HepG2 (cell line): ENCODE data around the gene RPS6KB2. TPM values are rescaled to one million over a fixed set of nuclear protein-coding genes. Genes with fewer than 3 reads are reported as not detected.
A peak's percentile ranks its signal among the peaks of the same experiment; 100 is the strongest.

Experiments used
- CBX1 ChIP-seq: IDR thresholded peaks from one replicate; pipeline ENCODE4 v1.6.1; 2016; ENCODE audit warnings: antibody characterized with exemption, low read depth
- CEBPB ChIP-seq: IDR thresholded peaks from 2 replicates; pipeline ENCODE4 v1.6.1; 2011; ENCODE audit warnings: low read depth, low read length, improper control_type of control experiment, borderline replicate concordance
- DPF2 ChIP-seq: sonication (generic); formaldehyde crosslinking; IDR thresholded peaks from 2 replicates; pipeline ENCODE4 v1.4.0; 2020; ENCODE audit warnings: mild to moderate bottlenecking, low read depth, missing genetic modification reagents, borderline replicate concordance
- ELF3 ChIP-seq: IDR thresholded peaks from 2 replicates; pipeline ENCODE4 v1.6.1; 2016; ENCODE audit warnings: missing genetic modification reagents, missing compliant biosample characterization
- GABPA ChIP-seq, 2 experiments: IDR thresholded peaks; 2 replicates each; pipeline ENCODE4 v1.6.1; 2011 to 2016; ENCODE audit warnings: low read depth in 2 of 2, low read length in 1 of 2, missing biosample characterization in 1 of 2, missing genetic modification characterization in 1 of 2
- HHEX ChIP-seq: IDR thresholded peaks from 2 replicates; pipeline ENCODE4 v1.6.1; 2016; ENCODE audit warnings: control low read depth
- KDM5A ChIP-seq: fragments of 200-600 bp; sonication (generic); IDR thresholded peaks from 2 replicates; pipeline ENCODE4 v1.7.0; 2018; ENCODE audit warnings: antibody characterized with exemption, mild to moderate bottlenecking, low read length, borderline replicate concordance
- NFE2L2 ChIP-seq: fragments of 150-350 bp; IDR thresholded peaks from 2 replicates; pipeline ENCODE4 v1.6.1; 2014; ENCODE audit warnings: low read length
- PTBP1 ChIP-seq: fragments of 200-400 bp; formaldehyde crosslinking; IDR thresholded peaks from 2 replicates; pipeline ENCODE4 v1.6.1; 2018; ENCODE audit warnings: low read length, low read depth; ENCODE audit not compliant: poor library complexity, severe bottlenecking
- RFX1 ChIP-seq: fragments of 450-650 bp; IDR thresholded peaks from 2 replicates; pipeline ENCODE4 v1.6.1; 2017
- SETDB1 ChIP-seq: sonication (generic); formaldehyde crosslinking; IDR thresholded peaks from 2 replicates; pipeline ENCODE4 v1.5.1; 2020; ENCODE audit warnings: missing genetic modification reagents, mild to moderate bottlenecking, borderline replicate concordance
- SMAD3 ChIP-seq: sonication (generic); formaldehyde crosslinking; IDR thresholded peaks from 2 replicates; pipeline ENCODE4 v1.4.0; 2020; ENCODE audit warnings: missing genetic modification reagents
- SMAD9 ChIP-seq: sonication (generic); formaldehyde crosslinking; IDR thresholded peaks from 2 replicates; pipeline ENCODE4 v1.5.1; 2020; ENCODE audit warnings: mild to moderate bottlenecking, missing genetic modification reagents
- SRF ChIP-seq: IDR thresholded peaks from 2 replicates; pipeline ENCODE4 v1.6.1; 2011; ENCODE audit warnings: mild to moderate bottlenecking, low read depth, low read length, moderate library complexity
- TOE1 ChIP-seq: sonication (generic); formaldehyde crosslinking; IDR thresholded peaks from 2 replicates; pipeline ENCODE4 v1.4.0; 2020; ENCODE audit warnings: mild to moderate bottlenecking, missing genetic modification reagents
- ZBTB20 ChIP-seq: sonication (generic); formaldehyde crosslinking; IDR thresholded peaks from 2 replicates; pipeline ENCODE4 v1.8.1; 2023; ENCODE audit warnings: missing genetic modification reagents, low read depth, mild to moderate bottlenecking, borderline replicate concordance
- ZKSCAN5 ChIP-seq: sonication (generic); formaldehyde crosslinking; IDR thresholded peaks from 2 replicates; pipeline ENCODE4 v1.5.1; 2020; ENCODE audit warnings: mild to moderate bottlenecking, missing genetic modification reagents
- ZNF605 ChIP-seq: sonication (generic); formaldehyde crosslinking; IDR thresholded peaks from 2 replicates; pipeline ENCODE4 v1.8.0; 2022; ENCODE audit warnings: mild to moderate bottlenecking, missing genetic modification reagents
- ZNF660 ChIP-seq: sonication (generic); formaldehyde crosslinking; IDR thresholded peaks from 2 replicates; pipeline ENCODE4 v1.5.1; 2020; ENCODE audit warnings: mild to moderate bottlenecking, low read depth, missing genetic modification reagents, borderline replicate concordance
- ZNF772 ChIP-seq: sonication (generic); formaldehyde crosslinking; IDR thresholded peaks from 2 replicates; pipeline ENCODE4 v1.5.0; 2020; ENCODE audit warnings: mild to moderate bottlenecking, missing genetic modification reagents
- ZNF878 ChIP-seq: sonication (generic); formaldehyde crosslinking; IDR thresholded peaks from 2 replicates; pipeline ENCODE4 v1.8.1; 2023; ENCODE audit warnings: mild to moderate bottlenecking, missing genetic modification reagents, moderate library complexity
- polyA plus RNA-seq, 8 experiments: library from polyadenylated mRNA; depleted of rRNA in 3 of 8; stranded (reverse) in 7 of 8; unstranded in 1 of 8; fragments of >200 nt; fragmentation: Illumina TruSeq in 4 of 8; extraction: Trizol in 4 of 8; gene quantifications; 2 replicates each; pipeline versions ENCODE4 v1.2.1 to v1.2.3, GENCODE V29; 2011 to 2016; ENCODE audit warnings: low read depth in 4 of 8, missing spikeins in 1 of 8, mixed read lengths in 1 of 8; ENCODE audit not compliant: insufficient read depth in 1 of 8
- total RNA-seq, 5 experiments: library from RNA; depleted of rRNA; stranded (reverse); fragments of >200 nt; fragmentation: Illumina TruSeq; extraction: Trizol; gene quantifications; 2 replicates each; pipeline ENCODE4 v1.2.3, GENCODE V29; 2016; ENCODE audit warnings: low read depth in 1 of 5
- TF ChIP-seq, protein P1 (sequence below): sonication (generic); formaldehyde crosslinking; conservative IDR thresholded peaks from 2 replicates; pipeline ENCODE4 v1.8.0; 2022; ENCODE audit warnings: missing genetic modification reagents
- TF ChIP-seq, protein P2 (sequence below): sonication (generic); formaldehyde crosslinking; IDR thresholded peaks from 2 replicates; pipeline ENCODE4 v1.4.0; 2020; ENCODE audit warnings: missing genetic modification reagents
- TF ChIP-seq, protein P3 (sequence below): sonication (generic); formaldehyde crosslinking; IDR thresholded peaks from 2 replicates; pipeline ENCODE4 v1.4.0; 2020; ENCODE audit warnings: mild to moderate bottlenecking, missing genetic modification reagents

Gene RPS6KB2
- total and polyA plus RNA-seq, 2 of the 13 experiments (the other 11 are each of a cell fraction or from before 2014, with no cell fraction given): 52.9 to 54.8 TPM

DNA sequence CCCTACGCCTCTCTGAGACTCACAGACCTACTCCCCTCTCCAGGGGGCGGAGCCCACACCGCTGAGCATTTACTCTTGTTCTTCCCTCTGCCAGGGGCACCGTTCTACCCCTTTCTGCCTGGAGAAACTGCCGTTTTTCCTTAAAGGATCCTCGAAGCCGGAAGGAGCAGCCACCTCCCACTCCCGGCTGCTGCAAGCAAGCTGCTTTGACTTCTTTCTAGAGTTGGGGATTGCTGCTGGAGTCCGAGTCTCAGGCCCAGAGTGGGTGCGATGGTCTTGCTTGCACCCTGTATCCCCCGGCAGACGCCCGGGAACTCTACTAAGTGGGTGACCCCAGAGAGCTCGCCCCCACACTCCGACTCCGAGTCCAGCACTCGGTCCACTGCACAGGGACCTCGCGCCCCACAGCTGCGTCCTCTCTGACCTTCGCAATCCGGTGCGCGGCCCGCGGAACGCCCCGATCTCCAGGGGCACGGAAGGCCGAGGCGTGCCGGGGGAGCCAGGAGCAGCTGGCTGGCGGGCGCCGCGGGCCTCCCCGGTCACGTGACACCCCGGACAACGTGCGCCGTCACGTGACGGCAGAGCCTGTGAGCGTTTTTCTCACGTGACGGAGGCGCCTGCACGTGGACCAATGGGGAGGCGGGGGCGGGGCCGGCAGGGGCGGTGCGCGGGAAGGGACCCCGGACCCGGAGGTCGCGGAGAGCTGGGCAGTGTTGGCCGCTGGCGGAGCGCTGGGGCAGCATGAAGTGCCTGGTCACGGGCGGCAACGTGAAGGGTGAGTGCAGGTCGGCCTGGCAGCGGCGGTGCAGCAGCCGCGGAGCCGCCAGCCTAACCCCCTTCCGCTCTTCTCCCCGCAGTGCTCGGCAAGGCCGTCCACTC, 36.8 kb upstream of the RPS6KB2 start, which contains the start of gene RAD9A (continued):
- no peak for TF ChIP-seq HHEX (CRISPR knock-in tag)
- TF ChIP-seq SMAD9 (CRISPR knock-in tag): peak; percentile 89; the same call in 1 of the 2 replicates
- TF ChIP-seq SETDB1 (CRISPR knock-in tag): 0 out of 2 replicates have a peak, but pooled peaks have one; percentile 53
- no peak for TF ChIP-seq SRF
- TF ChIP-seq PTBP1: no peak
- TF ChIP-seq DPF2 (CRISPR knock-in tag): no peak
- TF ChIP-seq, protein P1, sequence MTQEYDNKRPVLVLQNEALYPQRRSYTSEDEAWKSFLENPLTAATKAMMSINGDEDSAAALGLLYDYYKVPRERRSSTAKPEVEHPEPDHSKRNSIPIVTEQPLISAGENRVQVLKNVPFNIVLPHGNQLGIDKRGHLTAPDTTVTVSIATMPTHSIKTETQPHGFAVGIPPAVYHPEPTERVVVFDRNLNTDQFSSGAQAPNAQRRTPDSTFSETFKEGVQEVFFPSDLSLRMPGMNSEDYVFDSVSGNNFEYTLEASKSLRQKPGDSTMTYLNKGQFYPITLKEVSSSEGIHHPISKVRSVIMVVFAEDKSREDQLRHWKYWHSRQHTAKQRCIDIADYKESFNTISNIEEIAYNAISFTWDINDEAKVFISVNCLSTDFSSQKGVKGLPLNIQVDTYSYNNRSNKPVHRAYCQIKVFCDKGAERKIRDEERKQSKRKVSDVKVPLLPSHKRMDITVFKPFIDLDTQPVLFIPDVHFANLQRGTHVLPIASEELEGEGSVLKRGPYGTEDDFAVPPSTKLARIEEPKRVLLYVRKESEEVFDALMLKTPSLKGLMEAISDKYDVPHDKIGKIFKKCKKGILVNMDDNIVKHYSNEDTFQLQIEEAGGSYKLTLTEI (CRISPR knock-in tag): no peak
- TF ChIP-seq, protein P2, sequence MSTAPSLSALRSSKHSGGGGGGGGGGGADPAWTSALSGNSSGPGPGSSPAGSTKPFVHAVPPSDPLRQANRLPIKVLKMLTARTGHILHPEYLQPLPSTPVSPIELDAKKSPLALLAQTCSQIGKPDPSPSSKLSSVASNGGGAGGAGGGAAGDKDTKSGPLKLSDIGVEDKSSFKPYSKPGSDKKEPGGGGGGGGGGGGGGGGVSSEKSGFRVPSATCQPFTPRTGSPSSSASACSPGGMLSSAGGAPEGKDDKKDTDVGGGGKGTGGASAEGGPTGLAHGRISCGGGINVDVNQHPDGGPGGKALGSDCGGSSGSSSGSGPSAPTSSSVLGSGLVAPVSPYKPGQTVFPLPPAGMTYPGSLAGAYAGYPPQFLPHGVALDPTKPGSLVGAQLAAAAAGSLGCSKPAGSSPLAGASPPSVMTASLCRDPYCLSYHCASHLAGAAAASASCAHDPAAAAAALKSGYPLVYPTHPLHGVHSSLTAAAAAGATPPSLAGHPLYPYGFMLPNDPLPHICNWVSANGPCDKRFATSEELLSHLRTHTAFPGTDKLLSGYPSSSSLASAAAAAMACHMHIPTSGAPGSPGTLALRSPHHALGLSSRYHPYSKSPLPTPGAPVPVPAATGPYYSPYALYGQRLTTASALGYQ (CRISPR knock-in tag): no peak
- peak; percentile 92 for TF ChIP-seq ZNF878 (CRISPR knock-in tag)
- TF ChIP-seq ELF3 (CRISPR knock-in tag): peak; percentile 68
- TF ChIP-seq, protein P3, sequence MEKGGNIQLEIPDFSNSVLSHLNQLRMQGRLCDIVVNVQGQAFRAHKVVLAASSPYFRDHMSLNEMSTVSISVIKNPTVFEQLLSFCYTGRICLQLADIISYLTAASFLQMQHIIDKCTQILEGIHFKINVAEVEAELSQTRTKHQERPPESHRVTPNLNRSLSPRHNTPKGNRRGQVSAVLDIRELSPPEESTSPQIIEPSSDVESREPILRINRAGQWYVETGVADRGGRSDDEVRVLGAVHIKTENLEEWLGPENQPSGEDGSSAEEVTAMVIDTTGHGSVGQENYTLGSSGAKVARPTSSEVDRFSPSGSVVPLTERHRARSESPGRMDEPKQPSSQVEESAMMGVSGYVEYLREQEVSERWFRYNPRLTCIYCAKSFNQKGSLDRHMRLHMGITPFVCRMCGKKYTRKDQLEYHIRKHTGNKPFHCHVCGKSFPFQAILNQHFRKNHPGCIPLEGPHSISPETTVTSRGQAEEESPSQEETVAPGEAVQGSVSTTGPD (CRISPR knock-in tag): no peak
- TF ChIP-seq TOE1 (CRISPR knock-in tag): no peak
- no peak for TF ChIP-seq CEBPB
- no peak for TF ChIP-seq ZKSCAN5 (CRISPR knock-in tag)
- TF ChIP-seq ZNF660: no peak
- TF ChIP-seq NFE2L2: no peak
- peak; percentile 18; the same call in 1 of the 2 replicates for TF ChIP-seq SMAD3
- TF ChIP-seq KDM5A: peak; percentile 82
- no peak for TF ChIP-seq RFX1
- no peak for TF ChIP-seq ZBTB20 (CRISPR knock-in tag)
- TF ChIP-seq CBX1: no peak
- peak; percentile 84 for TF ChIP-seq ZNF605
- no peak for TF ChIP-seq GABPA (IDR thresholded peaks at IDR 0.05; ENCODE audit: low read depth, low read length)
- no peak for TF ChIP-seq GABPA (CRISPR knock-in tag; IDR thresholded peaks at IDR 0.05; ENCODE audit: low read depth)
- TF ChIP-seq ZNF772 (CRISPR knock-in tag): no peak
